HUDEP-2 (cell line): Measurements from ENCODE around the gene MARCHF4.

Experiments used
- DNase-seq, 76 experiments: peaks; one replicate each; lab custom pipeline; 2025; ENCODE audit not compliant: unreplicated experiment in 76 of 76; lab: John Stamatoyannopoulos, UW

The MARCHF4 gene

DNA sequence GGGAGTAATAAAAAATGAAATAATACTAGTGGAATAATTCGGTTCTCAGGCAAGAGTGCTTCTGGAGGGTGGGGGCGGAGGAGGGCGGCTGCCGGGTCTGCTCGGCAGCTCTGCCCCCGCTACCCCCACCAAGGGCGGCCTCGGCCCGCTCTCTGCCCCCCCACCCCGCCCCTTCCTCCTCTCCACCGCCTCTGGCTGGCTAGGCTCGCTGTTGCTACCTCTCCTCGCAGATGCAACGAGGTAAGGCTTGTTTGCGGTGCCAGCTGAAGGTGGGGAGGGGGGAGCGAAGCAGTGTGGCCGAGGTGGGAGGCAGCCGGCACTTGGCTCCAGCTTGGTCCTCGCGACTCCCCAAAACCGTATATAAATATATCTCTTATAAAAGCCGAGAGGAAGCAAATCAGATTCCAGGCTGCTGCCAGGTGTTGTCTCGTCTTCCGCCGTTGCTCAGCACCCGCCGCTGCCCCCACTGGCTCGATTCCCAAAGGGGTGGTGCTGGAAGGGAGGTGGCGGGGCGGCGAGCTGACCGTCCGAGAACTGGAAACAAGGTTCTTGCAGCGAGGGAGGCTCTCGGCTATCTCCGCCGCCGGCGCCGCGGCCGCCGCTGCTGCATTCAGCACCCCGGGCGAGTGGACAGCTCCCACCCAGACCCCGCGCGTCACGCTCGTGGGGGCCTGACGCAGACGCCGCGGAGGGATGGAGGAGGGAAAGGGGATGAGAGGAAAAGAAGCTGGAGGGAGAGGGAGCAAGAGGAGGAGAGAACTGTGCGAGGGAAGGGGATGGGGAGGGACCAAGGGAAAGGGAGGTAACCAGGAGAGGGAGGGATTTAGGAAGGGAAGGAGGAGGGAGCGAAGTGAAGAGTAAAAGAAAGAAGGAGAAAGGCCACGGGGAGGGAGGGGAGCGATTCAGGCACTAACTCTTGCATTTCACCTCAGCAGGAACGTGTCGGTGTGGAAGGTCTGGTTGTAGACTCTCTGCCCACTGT, at the start of gene MARCHF4:
Gene MARCHF4, minus strand, starts transcription at position 763 of the 982 bp plus-strand sequence. CDS start 2,223 bp downstream, outside the sequence.
- DNase-seq, result peak in 42 of 76 experiments; percentile 4 to 56 (median 20)

GRCh38 chr2:216420367-216421101, 48.3 kb upstream of the MARCHF4 start:
- no peak for DNase-seq

DNA sequence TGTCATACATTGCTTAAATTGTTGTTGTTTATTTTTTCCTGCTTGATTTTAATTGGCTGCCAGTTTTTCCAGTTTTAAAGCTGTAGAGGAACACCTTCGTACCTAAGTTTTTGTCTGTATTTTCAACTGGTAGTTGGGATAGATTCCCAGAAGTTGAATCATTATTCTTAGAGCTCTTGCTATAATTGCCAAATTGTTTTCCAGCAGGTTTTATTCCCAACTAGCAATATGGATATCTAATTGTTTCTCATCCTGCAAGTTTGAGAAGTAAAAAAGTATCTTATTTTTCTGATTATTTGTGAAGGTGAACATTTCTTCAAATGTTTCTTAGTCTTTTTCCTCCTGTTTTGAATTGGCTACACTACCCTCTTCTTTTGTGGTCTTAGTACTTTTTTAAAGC, 46.7 kb upstream of the MARCHF4 start:
- DNase-seq, result no peak

- DNase-seq, result peak in 14 of 76 experiments; percentile 6 to 37 (median 28)
Measured at GRCh38 chr2:216416571-216417307, 44.5 kb upstream of the MARCHF4 start.

DNA sequence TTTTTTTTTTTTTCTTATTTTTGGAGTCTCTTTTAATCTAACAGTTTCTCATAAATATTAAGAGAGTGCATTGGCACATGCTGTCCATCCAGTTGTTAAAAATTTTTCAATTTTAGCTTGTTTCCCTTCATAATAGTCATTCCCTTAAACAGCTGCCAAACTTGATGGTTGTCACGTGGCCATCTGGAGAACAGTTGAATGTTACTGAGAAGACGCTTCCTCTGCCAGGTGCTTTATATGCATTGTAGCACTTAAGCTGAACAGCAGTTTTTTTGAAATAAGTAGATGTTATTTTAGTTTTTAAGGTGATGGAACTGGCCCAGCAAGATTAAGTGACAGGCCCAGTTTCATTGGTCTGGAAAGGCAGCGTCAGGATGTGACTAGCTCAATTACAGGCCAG, 43.3 kb upstream of the MARCHF4 start:
- no peak for DNase-seq

- no peak for DNase-seq
Measured at GRCh38 chr2:216414772-216415319, 42.6 kb upstream of the MARCHF4 start.

DNA sequence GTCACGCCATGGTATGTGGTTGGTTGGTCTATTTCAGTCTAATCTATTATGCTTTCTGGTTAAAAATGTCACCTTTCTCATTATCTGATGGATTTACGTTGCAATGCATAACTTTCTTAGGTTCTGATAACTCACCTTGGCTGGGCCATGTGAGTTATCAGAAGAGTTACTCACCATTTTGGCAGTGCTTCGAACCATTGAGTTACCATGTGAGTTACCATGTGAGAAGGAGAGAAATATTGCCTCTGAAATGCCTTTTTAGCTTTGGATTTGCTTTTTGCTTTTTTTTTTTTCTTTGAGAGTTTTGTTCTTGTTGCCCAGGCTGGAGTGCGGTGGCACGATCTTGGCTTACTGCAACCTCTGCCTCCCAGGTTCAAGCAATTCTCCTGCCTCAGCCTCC, 41.6 kb upstream of the MARCHF4 start:
- DNase-seq, result peak in 1 of 76 experiments; percentile 9

GRCh38 chr2:216412022-216412999, 40.0 kb upstream of the MARCHF4 start, which contains the start of gene SMARCAL1:
Gene SMARCAL1 (plus strand): TSS chr2:216412484. CDS start chr2:216414705, 2,221 bp downstream.
- DNase-seq, result peak; percentile 47 to 98 (median 95)

DNA sequence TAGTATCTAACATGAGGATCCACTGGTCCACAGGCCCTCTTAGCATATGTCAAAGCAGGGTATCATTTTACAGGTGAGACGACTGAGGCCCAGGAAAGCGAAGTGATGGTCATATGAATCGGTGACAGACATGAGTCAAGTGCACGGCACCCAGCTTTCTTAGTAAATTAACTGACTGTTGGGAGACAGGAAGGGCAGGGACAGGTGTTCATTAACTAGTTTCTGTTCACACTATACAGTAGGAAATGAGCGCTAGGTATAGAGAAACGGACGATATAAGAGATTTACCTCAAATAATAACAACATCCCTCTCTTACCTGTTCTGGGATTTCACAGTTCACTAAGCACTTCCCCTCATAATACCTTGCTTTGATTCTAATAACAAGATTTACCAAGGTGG, 38.3 kb upstream of the MARCHF4 start:
- no peak for DNase-seq

DNA sequence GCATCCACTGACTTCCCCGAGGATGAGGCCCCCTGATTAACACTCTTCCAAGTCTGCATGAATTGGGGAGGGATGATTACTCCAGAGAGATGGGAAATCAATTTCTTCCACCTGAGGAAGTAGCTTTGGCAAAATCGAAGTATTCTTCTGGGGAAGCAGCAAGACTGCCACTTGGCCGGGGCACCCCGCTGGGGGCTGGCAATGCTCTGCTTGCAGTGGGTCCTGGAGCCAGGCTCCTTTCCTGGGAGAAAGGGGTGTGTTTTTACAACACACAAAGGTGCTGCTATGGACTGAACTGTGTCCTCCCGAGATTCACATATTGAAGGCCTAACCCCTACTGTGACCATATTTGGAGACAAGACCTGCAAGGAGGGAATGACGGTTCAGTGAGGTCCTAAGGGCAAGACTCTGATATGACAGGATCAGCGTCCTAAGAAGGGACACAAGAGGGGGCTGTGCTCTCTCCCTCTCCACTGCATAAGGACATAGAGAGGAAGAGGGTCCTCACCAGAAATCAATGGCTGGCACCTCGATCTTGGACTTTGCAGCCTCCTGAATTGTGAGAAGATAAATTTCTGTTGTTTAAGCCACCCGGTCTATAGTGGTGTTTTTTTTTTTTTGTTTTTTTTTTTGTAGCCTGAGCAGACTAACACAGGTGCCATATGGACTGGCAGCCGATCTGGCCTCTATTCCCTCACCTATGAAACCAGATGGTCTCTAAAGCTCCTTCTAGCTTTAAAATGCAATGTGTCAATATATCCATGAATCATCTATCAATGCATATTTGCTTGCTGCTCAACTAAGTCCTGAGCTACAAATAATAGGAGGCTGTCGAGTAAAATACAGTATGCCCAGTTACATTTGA, 36.4 kb upstream of the MARCHF4 start:
- DNase-seq, result no peak

- no peak for DNase-seq
Measured at GRCh38 chr2:216406826-216407225, 34.5 kb upstream of the MARCHF4 start.

DNA sequence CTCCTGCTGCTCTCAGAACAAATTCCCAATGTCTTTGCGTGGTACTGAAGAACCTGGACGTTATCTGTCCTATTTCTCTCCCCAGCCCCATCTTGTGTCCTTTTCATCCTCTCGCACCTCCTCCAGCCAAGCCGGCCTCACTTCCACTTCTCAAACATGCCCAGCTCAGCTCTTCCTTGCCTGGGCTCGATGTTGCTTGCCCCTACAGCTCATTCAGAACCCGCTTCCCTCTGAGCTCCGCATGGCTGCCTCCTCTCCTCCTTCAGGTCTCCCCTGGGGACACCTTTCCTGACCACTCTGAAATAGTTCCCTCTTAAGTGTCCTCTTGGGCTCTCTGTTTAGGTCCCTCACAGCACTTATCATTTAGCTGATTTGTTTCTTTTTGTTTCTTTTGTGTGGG, 33.3 kb upstream of the MARCHF4 start:
- no peak for DNase-seq

- peak in 13 of 76 experiments; percentile 2 to 31 (median 14) for DNase-seq
Measured at GRCh38 chr2:216404010-216404618, 31.8 kb upstream of the MARCHF4 start.

GRCh38 chr2:216402751-216403150, 30.5 kb upstream of the MARCHF4 start:
- no peak for DNase-seq

- DNase-seq, result no peak
Measured at GRCh38 chr2:216399621-216400020, 27.3 kb upstream of the MARCHF4 start.

- DNase-seq, result no peak
Measured at GRCh38 chr2:216394881-216395280, 22.6 kb upstream of the MARCHF4 start.

DNA sequence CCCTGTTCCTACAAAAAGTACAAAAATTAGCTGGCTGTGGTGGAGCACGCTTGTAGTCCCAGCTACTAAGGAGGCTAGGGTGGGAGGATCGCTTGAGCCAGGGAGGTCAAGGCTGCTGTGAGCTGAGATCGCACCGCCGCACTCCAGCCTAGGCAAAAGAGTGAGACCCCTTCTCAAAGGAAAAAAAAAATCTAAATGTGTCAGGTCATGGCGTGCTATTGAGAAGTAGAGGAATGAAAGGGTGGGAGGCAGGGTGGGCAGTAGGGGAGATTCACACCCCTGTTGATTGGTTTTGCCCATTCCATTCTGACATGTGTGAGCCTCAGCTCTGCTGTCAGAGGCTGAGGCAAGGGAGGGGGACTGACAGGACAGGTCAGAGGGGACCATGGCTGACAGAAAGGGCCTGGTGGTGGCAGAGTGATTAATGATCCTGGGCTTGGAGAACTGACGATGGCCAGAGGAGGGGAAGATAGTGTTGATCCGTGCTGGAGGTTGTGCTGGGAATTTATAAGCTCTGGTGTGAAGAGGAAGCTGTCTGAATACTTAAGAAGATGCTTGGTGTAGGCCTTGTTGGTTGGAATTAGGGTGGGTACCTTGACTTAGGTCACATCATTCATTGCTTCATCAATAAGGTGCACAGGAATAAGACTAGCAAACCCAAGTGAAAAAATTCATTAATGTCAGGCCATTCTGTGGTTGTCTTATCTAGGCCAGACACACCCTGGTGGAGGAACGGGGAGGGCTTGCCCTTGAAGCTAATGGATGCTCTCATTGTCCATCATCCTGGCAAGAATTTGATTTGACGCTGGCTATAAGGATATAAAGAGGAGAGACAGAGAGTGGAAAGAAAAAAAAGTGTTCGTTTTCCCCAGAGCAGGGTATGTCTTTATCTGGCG, 20.9 kb upstream of the MARCHF4 start:
- DNase-seq, result peak in 4 of 76 experiments; percentile 4 to 20 (median 10)
